ENCODE data around the gene RARA.
"Not testable (repeated sequence)": the region's sequence is repeated elsewhere in the genome, so short reads cannot be mapped to it uniquely, and the experiment has no call there.

- TF ChIP-seq POLR2AphosphoS5 (IDR thresholded peaks at IDR 0.05; ENCODE audit: borderline replicate concordance, low read depth, low read length); EZH2 (IDR thresholded peaks at IDR 0.05); FOXP2 (optimal IDR thresholded peaks at IDR 0.05; ENCODE audit: control extremely low read depth, extremely low read length, insufficient read depth): not testable (repeated sequence)
Measured at GRCh38 chr17:40367728-40368127, 58.7 kb downstream of the RARA start.
